GM12878 (cell line): ENCODE data around the gene ATP5MK. TPM values are rescaled to one million over a fixed set of nuclear protein-coding genes. Genes with fewer than 3 reads are reported as not detected.

ENCODE experiments used
- ATAC-seq: fragments of 200-7000 bp; cut with Tn5 transposase; 3 replicates; pipeline ENCODE4 v1.9.1; 2020; ENCODE audit warnings: mild to moderate bottlenecking, moderate library complexity
- BruUV-seq: library from RNA; stranded (reverse); fragments of 400-500 nt; replicated peaks from 2 replicates; lab custom pipeline; 2021; lab: Mats Ljungman, UMichigan
- CTCF ChIA-PET: fragments of 300-600 bp; sonication (Branson Sonifier 250); formaldehyde crosslinking; extraction: SDS; loops from one replicate; lab custom pipeline; 2021; ENCODE audit warnings: inconsistent platforms; lab: Yijun Ruan, JAX
- POLR2A ChIA-PET: fragments of 350-600 bp; formaldehyde crosslinking; extraction: SDS; loops from one replicate; lab custom pipeline; 2021; ENCODE audit warnings: inconsistent platforms; lab: Charles Lee
- RAD21 ChIA-PET: fragments of 300-600 bp; sonication (Branson Sonifier 250); formaldehyde crosslinking; loops from one replicate; lab custom pipeline; 2023; ENCODE audit warnings: antibody characterized with exemption; ENCODE audit not compliant: unreplicated experiment; lab: Charles Lee
- SMC1A ChIA-PET: fragments of 300-600 bp; sonication (Branson Sonifier 250); formaldehyde crosslinking; loops from one replicate; lab custom pipeline; 2023; ENCODE audit not compliant: unreplicated experiment, uncharacterized antibody; lab: Charles Lee
- DNase-seq: peaks from one replicate; pipeline ENCODE4 v3.0.0-alpha.2; 2011; ENCODE audit warnings: low read depth, low spot score
- FAIRE-seq: peaks from 3 replicates; lab custom pipeline; 2011; peaks lifted over from hg19 to GRCh38; lab: Jason Lieb, UNC
- H2AFZ ChIP-seq: 2 replicates; pipeline ENCODE4 v1.6.0; 2011; ENCODE audit warnings: low read depth, low read length, control low read depth; ENCODE audit not compliant: control insufficient read depth
- H3K27ac ChIP-seq: 2 replicates; pipeline ENCODE4 v1.5.1; 2011; ENCODE audit warnings: control low read depth; ENCODE audit not compliant: control insufficient read depth, insufficient read depth
- H3K27me3 ChIP-seq, 2 experiments: replicated peaks in 1 of 2; 2 replicates each; pipeline versions ENCODE4 v1.6.0 to v1.6.1; 2011; ENCODE audit warnings: low read length in 1 of 2; ENCODE audit not compliant: control insufficient read depth in 2 of 2, insufficient read depth in 2 of 2
- H3K36me3 ChIP-seq, 2 experiments: 2 replicates each; pipeline ENCODE4 v1.5.1; 2011; ENCODE audit warnings: low read length in 1 of 2; ENCODE audit not compliant: control insufficient read depth in 2 of 2, insufficient read depth in 2 of 2
- H3K4me1 ChIP-seq: 2 replicates; pipeline ENCODE4 v1.6.1; 2011; ENCODE audit warnings: mild to moderate bottlenecking, low read length, moderate library complexity, mixed read lengths; ENCODE audit not compliant: control insufficient read depth, insufficient read depth
- H3K4me2 ChIP-seq: 2 replicates; pipeline ENCODE4 v1.6.0; 2011; ENCODE audit warnings: control low read depth; ENCODE audit not compliant: control insufficient read depth, insufficient read depth
- H3K4me3 ChIP-seq: fragments of 200-600 bp; sonication (generic); 2 replicates; pipeline ENCODE4 v1.5.1; 2016
- H3K79me2 ChIP-seq: 2 replicates; pipeline ENCODE4 v1.6.0; 2011; ENCODE audit warnings: low read length; ENCODE audit not compliant: control insufficient read depth, insufficient read depth
- H3K9ac ChIP-seq: 2 replicates; pipeline ENCODE4 v1.8.0; 2011; ENCODE audit warnings: low read length, control low read depth, mixed read lengths; ENCODE audit not compliant: control insufficient read depth, insufficient read depth
- H3K9me3 ChIP-seq: replicated peaks from 3 replicates; pipeline ENCODE4 v1.5.1; 2011; ENCODE audit warnings: mild to moderate bottlenecking, low read length; ENCODE audit not compliant: control insufficient read depth, insufficient read depth
- H4K20me1 ChIP-seq: 2 replicates; pipeline ENCODE4 v1.6.0; 2011; ENCODE audit not compliant: control insufficient read depth, insufficient read depth
- CBX5 ChIP-seq: sonication (generic); IDR thresholded peaks from 2 replicates; pipeline ENCODE4 v1.6.1; 2016; ENCODE audit warnings: low read depth, moderate library complexity, mild to moderate bottlenecking, inconsistent platforms
- CTCF ChIP-seq, 3 experiments: IDR thresholded peaks in 2 of 3; conservative IDR thresholded peaks in 1 of 3; 2 replicates each; pipeline ENCODE4 v1.5.1; 2011; ENCODE audit warnings: low read depth in 3 of 3, low read length in 3 of 3, mild to moderate bottlenecking in 3 of 3, control low read depth in 2 of 3, moderate library complexity in 2 of 3, inconsistent platforms in 1 of 3, mixed read lengths in 1 of 3; ENCODE audit not compliant: control insufficient read depth in 2 of 3, insufficient read depth in 1 of 3; ENCODE audit errors: extremely low read depth in 1 of 3
- IRF5 ChIP-seq: fragments of 450-650 bp; IDR thresholded peaks from 2 replicates; pipeline ENCODE4 v1.6.1; 2017; ENCODE audit warnings: borderline replicate concordance
- TCF3 ChIP-seq: IDR thresholded peaks from 2 replicates; pipeline ENCODE4 v1.6.1; 2012; ENCODE audit warnings: low read depth, mild to moderate bottlenecking, low read length, borderline replicate concordance; ENCODE audit not compliant: insufficient read depth
- WGBS: methylation state at CpG from one replicate; pipeline ENCODE4 v1.1.6; 2016; ENCODE audit warnings: low lambda C conversion rate; ENCODE audit not compliant: insufficient replicate concordance, insufficient coverage; ENCODE audit errors: missing lambda C conversion rate; 5-methylcytosine and 5-hydroxymethylcytosine counted together
- in situ Hi-C: fragments of 300-500 bp; cut with MboI; formaldehyde crosslinking; loops from 9 replicates; pipeline ENCODE4 v1.14.3; 2018; ENCODE audit warnings: mixed read lengths
- intact Hi-C: fragments of 100-400 bp; cut with micrococcal nuclease; formaldehyde crosslinking; loops from one replicate; pipeline ENCODE4 v1.14.2; 2022; ENCODE audit not compliant: unreplicated experiment
- polyA plus RNA-seq, 11 experiments: library from polyadenylated mRNA; depleted of rRNA in 4 of 11; unstranded in 6 of 11; stranded (reverse) in 5 of 11; fragments of >200 nt; fragmentation: Nextera tagmentation in 4 of 11; fragmentation: Illumina TruSeq in 1 of 11; extraction: Ambion mirVana in 4 of 11; extraction: Trizol in 1 of 11; gene quantifications; 1 replicate in 1 of 11; 2 replicates in 10 of 11; pipeline versions ENCODE4 v1.2.1 to v1.2.3, GENCODE V29; 2011 to 2016; ENCODE audit warnings: inconsistent platforms in 2 of 11, missing spikeins in 2 of 11, low read depth in 1 of 11
- total RNA-seq, 4 experiments: library from RNA; depleted of rRNA in 3 of 4; stranded (reverse); fragments of >200 nt in 3 of 4; fragmentation: Illumina TruSeq in 1 of 4; extraction: Trizol in 1 of 4; gene quantifications; 2 replicates each; pipeline versions ENCODE4 v1.2.1 to v1.2.3, GENCODE V29; 2013 to 2021

Gene ATP5MK
- total and polyA plus RNA-seq, 10 of the 15 experiments (the other 5 are each of a cell fraction or from before 2014, with no cell fraction given): 240 to 1,790 (median 626) TPM

GRCh38 chr10:103415581-103415980 is 19.3 kb upstream of the ATP5MK start:
- Histone ChIP-seq H3K4me1 (no peaks in the 10 kb centered on the region), H2AFZ (no peak overlapping the region), H3K27ac (no peak overlapping the region), H3K9me3 (no peaks in the 10 kb centered on the region), H3K4me2 (no peak overlapping the region), H3K27me3 (no peaks in the 10 kb centered on the region), H3K79me2 (no peaks in the 10 kb centered on the region; the same call in 1 of the 2 replicates), H4K20me1 (no peaks in the 10 kb centered on the region), H3K4me3 (no peak overlapping the region), H3K9ac (no peak overlapping the region), H3K36me3 (peaks cover 41 to 70% of the 10 kb centered on the region in 2 experiments)
- RAD21 ChIA-PET: interaction anchor here (0.8 to 7.6 kb wide), 9 partner anchors 19 to 271 kb away, joined by 3 to 66 read pairs (median 8); partner anchors contain the start of genes ATP5MK, CALHM2, CALHM3 and PDCD11
- ATAC-seq: no peak
- WGBS: 85% methylated on average over 8 of the region's 8 CpGs
- intact Hi-C loops (loop anchor here (10.0 kb wide), 1 partner anchor 179 kb away; no protein-coding TSS in a partner anchor), in situ Hi-C loops (loop anchor here (5.0 kb wide), 1 partner anchor 62 kb away; the partner anchor contains the start of gene CALHM3)
- FAIRE-seq: no peak
- TF ChIP-seq TCF3 (no peak), IRF5 (no peak), CBX5 (no peak), CTCF (IDR thresholded peaks at IDR 0.05 in 2 of 3, conservative IDR thresholded peaks at IDR 0.05 in 1 of 3; ENCODE audit: control insufficient read depth in 2 of 3, extremely low read depth in 1 of 3, insufficient read depth in 1 of 3, low read depth in 3 of 3, low read length in 3 of 3) (no peak)
- POLR2A ChIA-PET: interaction anchor here (1.1 kb wide), 1 partner anchor 73 kb away, joined by 4 read pairs; no protein-coding TSS in a partner anchor
- CTCF ChIA-PET: interaction anchor here (0.6 to 8.0 kb wide), 17 partner anchors 9 to 601 kb away, joined by 3 to 195 read pairs (median 5); partner anchors contain the start of genes ATP5MK, CALHM2, CALHM3 and PDCD11
- SMC1A ChIA-PET: interaction anchor here (0.6 to 5.3 kb wide), 15 partner anchors 9 to 753 kb away, joined by 3 to 85 read pairs (median 8); partner anchors contain the start of gene CALHM3
- no peak for DNase-seq
- no TSS peak for BruUV-seq
